ENCODE data around the gene ILRUN.
"Not testable (repeated sequence)": the region's sequence is repeated elsewhere in the genome, so short reads cannot be mapped to it uniquely, and the experiment has no call there.

The ILRUN gene

DNA sequence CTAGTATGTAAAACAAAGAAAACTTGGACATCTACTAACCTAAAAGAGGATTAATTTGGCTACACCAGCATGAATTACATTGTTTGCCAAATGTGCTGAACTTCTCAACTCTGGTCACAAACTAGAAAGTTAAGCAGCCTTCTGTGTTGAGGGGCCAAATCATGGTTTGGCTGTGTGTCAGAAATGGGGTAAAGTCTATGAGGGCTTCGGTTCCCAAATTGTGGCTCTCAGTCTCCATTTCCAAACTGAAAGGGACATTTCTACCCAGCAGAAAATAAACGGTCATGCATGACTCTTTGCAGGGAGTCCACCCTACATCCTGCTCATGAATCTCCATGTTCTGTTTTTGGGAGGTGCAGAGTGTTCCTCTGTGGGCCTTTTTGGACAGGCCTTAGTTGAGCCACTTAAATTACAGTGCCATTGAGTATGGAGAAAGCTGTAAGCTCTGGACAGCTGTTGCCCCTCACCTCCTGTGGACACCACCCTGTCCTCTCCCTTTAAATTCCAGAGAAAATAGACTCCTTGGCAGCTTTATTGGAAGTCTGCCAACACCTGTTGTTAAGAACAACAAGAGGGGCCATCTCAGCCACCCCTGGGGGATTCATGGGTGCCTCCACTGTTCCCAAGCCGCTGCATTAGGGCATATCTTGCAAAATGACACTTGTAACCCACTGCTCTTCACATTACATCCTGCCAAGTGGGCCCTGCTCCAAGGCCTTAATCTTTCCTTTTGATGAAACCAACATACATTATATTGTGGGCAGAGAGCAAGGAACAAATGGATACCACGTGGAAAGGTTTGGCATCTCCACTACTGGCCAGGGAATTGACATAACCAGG is 33.3 kb upstream of the ILRUN start:
- no peaks in the 10 kb centered on the region for H3K36me3 ChIP-seq (ENCODE audit: insufficient read depth, low read length)
- no peak for DNase-seq (ENCODE audit: low read depth, low spot score)
- no peak overlapping the region for H3K4me3 ChIP-seq
- H3K9ac ChIP-seq (ENCODE audit: insufficient read length): no peak overlapping the region
- TF ChIP-seq POLR2AphosphoS5 (IDR thresholded peaks at IDR 0.05; ENCODE audit: borderline replicate concordance, low read depth, low read length): no peak
- no peak for TF ChIP-seq FOXP2 (optimal IDR thresholded peaks at IDR 0.05; ENCODE audit: control extremely low read depth, extremely low read length, insufficient read depth)
- no peak for TF ChIP-seq EZH2 (IDR thresholded peaks at IDR 0.05)
- H3K9me3 ChIP-seq (ENCODE audit: low read depth, low read length): no peaks in the 10 kb centered on the region
- no peak overlapping the region for H3K27ac ChIP-seq

DNA sequence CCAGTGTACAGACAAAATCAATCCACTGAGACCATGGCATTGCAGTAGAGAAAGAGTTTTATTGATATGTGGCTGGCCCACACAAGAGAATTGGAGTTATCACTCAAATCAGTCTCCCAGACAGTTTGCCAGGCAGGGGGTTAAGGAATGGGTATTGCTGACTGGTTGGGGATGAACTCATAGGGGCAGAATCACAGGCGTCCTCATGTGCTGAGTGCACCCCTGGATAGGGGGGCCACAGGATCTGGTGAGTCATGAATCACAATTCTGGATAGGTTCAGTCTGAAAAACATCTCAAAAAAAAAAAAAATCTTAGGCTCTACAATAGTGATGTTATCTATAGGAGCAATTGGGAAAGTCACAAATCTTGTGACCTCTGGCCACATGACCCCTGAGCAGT is 29.5 kb upstream of the ILRUN start:
- H3K4me3 ChIP-seq: no peak overlapping the region
- no peaks in the 10 kb centered on the region for H3K9me3 ChIP-seq (ENCODE audit: low read depth, low read length)
- no peak for DNase-seq (ENCODE audit: low read depth, low spot score)
- H3K27ac ChIP-seq: no peak overlapping the region
- H3K36me3 ChIP-seq (ENCODE audit: insufficient read depth, low read length): no peaks in the 10 kb centered on the region
- TF ChIP-seq EZH2 (IDR thresholded peaks at IDR 0.05): no peak
- no peak for TF ChIP-seq FOXP2 (optimal IDR thresholded peaks at IDR 0.05; ENCODE audit: control extremely low read depth, extremely low read length, insufficient read depth)
- no peak overlapping the region for H3K9ac ChIP-seq (ENCODE audit: insufficient read length)

GRCh38 chr6:34723203-34723602 is 26.6 kb upstream of the ILRUN start:
- Histone ChIP-seq H3K4me3 (no peak overlapping the region), H3K36me3 (ENCODE audit: insufficient read depth, low read length) (no peaks in the 10 kb centered on the region), H3K9ac (ENCODE audit: insufficient read length) (no peak overlapping the region), H3K9me3 (ENCODE audit: low read depth, low read length) (no peaks in the 10 kb centered on the region), H3K27ac (no peak overlapping the region)
- TF ChIP-seq POLR2AphosphoS5 (IDR thresholded peaks at IDR 0.05; ENCODE audit: borderline replicate concordance, low read depth, low read length) (no peak), EZH2 (IDR thresholded peaks at IDR 0.05) (no peak), FOXP2 (optimal IDR thresholded peaks at IDR 0.05; ENCODE audit: control extremely low read depth, extremely low read length, insufficient read depth) (no peak)
- no peak for DNase-seq (ENCODE audit: low read depth, low spot score)

DNA sequence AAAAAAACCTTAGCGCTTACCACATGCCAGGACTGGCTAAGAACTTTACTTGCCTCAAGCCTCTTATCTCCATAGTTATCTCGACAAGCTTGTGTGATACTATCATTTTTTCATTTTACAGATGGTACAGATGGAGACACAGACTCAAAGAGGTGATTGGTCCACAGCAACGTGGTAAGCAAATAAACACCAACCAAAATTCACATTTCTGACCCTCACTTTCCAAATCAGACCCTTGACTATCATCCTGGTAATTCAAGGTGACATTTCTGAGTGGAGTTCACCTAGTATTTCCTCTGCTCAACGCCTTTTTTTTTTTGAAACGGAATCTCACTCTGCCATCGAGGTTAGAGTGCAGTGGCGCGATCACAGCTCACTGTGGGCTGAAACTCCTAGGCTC is 25.9 kb upstream of the ILRUN start:
- no peak for DNase-seq (ENCODE audit: low read depth, low spot score)
- TF ChIP-seq FOXP2 (optimal IDR thresholded peaks at IDR 0.05; ENCODE audit: control extremely low read depth, extremely low read length, insufficient read depth): no peak
- TF ChIP-seq POLR2AphosphoS5 (IDR thresholded peaks at IDR 0.05; ENCODE audit: borderline replicate concordance, low read depth, low read length): no peak
- TF ChIP-seq EZH2 (IDR thresholded peaks at IDR 0.05): no peak
- Histone ChIP-seq H3K27ac (no peak overlapping the region), H3K9ac (ENCODE audit: insufficient read length) (no peak overlapping the region), H3K4me3 (no peak overlapping the region), H3K9me3 (ENCODE audit: low read depth, low read length) (no peaks in the 10 kb centered on the region), H3K36me3 (ENCODE audit: insufficient read depth, low read length) (no peaks in the 10 kb centered on the region)

DNA sequence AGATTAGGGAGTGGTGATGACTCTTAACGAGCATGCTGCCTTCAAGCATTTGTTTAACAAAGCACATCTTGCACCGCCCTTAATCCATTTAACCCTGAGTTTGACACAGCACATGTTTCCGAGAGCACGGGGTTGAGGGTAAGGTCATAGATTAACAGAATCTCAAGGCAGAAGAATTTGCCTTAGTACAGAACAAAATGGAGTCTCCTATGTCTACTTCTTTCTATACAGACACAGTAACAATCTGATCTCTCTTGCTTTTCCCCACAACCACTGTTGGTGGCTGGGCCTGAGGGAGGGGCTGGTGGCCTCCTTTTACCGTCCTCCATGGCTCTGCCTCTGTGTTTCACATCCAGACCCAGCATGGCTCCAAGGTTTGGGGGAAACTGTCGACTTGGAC is 23.6 kb upstream of the ILRUN start:
- H3K4me3 ChIP-seq: not testable (repeated sequence)

DNA sequence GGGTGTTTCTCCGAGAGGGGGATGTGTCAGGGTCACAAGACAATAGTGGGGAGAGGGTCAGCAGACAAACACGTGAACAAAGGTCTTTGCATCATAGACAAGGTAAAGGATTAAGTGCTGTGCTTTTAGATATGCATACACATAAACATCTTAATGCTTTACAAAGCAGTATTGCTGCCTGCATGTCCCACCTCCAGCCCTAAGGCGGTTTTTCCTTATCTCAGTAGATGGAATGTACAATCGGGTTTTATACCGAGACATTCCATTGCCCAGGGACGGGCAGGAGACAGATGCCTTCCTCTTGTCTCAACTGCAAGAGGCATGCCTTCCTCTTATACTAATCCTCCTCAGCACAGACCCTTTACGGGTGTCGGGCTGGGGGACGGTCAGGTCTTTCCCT is 23.1 kb upstream of the ILRUN start:
- H3K36me3 ChIP-seq (ENCODE audit: insufficient read depth, low read length); H3K4me3 ChIP-seq; H3K27ac ChIP-seq; H3K9ac ChIP-seq (ENCODE audit: insufficient read length); H3K9me3 ChIP-seq (ENCODE audit: low read depth, low read length); DNase-seq (ENCODE audit: low read depth, low spot score): not testable (repeated sequence)

More for the DNA sequence above, 23.6 kb upstream of the ILRUN start:
- H3K9ac ChIP-seq (ENCODE audit: insufficient read length); H3K27ac ChIP-seq; H3K9me3 ChIP-seq (ENCODE audit: low read depth, low read length); DNase-seq (ENCODE audit: low read depth, low spot score); H3K36me3 ChIP-seq (ENCODE audit: insufficient read depth, low read length): not testable (repeated sequence)

- Histone ChIP-seq H3K27ac (no peak overlapping the region), H3K4me3 (no peak overlapping the region), H3K9ac (ENCODE audit: insufficient read length) (no peak overlapping the region), H3K9me3 (ENCODE audit: low read depth, low read length) (no peaks in the 10 kb centered on the region), H3K36me3 (ENCODE audit: insufficient read depth, low read length) (no peaks in the 10 kb centered on the region)
- TF ChIP-seq FOXP2 (optimal IDR thresholded peaks at IDR 0.05; ENCODE audit: control extremely low read depth, extremely low read length, insufficient read depth) (no peak), POLR2AphosphoS5 (IDR thresholded peaks at IDR 0.05; ENCODE audit: borderline replicate concordance, low read depth, low read length) (no peak), EZH2 (IDR thresholded peaks at IDR 0.05) (no peak)
- DNase-seq (ENCODE audit: low read depth, low spot score): no peak
These were observed 22.4 kb upstream of the ILRUN start for GRCh38 chr6:34718976-34719375.

- no peaks in the 10 kb centered on the region for H3K36me3 ChIP-seq (ENCODE audit: insufficient read depth, low read length)
- DNase-seq (ENCODE audit: low read depth, low spot score): no peak
- no peak overlapping the region for H3K27ac ChIP-seq
- TF ChIP-seq POLR2AphosphoS5 (IDR thresholded peaks at IDR 0.05; ENCODE audit: borderline replicate concordance, low read depth, low read length) (no peak), FOXP2 (optimal IDR thresholded peaks at IDR 0.05; ENCODE audit: control extremely low read depth, extremely low read length, insufficient read depth) (no peak)
- H3K9ac ChIP-seq (ENCODE audit: insufficient read length): no peak overlapping the region
- no peaks in the 10 kb centered on the region for H3K9me3 ChIP-seq (ENCODE audit: low read depth, low read length)
- H3K4me3 ChIP-seq: no peak overlapping the region
These were observed 20.9 kb upstream of the ILRUN start for GRCh38 chr6:34717466-34717865.

DNA sequence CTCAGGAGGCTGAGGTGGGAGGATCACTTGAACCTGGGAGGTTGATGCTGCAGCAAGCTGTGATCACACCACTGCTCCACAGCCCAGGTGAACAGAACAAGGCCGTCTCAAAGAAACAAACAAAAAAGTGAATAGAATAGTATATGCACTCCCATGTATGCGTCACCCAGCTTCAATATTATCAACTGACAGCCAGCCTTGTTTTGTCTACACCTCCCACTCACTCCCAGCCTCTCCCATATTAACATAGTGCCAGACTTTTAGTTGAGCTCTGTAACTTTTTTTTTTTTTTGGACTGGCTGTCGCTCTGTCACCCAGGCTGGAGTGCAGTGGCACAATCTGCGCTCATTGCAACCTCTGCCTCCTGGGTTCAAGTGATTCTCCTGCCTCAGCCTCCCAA is 18.1 kb upstream of the ILRUN start:
- no peak overlapping the region for H3K27ac ChIP-seq
- H3K36me3 ChIP-seq (ENCODE audit: insufficient read depth, low read length): no peaks in the 10 kb centered on the region
- no peak overlapping the region for H3K9ac ChIP-seq (ENCODE audit: insufficient read length)
- no peak for TF ChIP-seq POLR2AphosphoS5 (IDR thresholded peaks at IDR 0.05; ENCODE audit: borderline replicate concordance, low read depth, low read length)
- TF ChIP-seq FOXP2 (optimal IDR thresholded peaks at IDR 0.05; ENCODE audit: control extremely low read depth, extremely low read length, insufficient read depth): no peak
- no peak for TF ChIP-seq EZH2 (IDR thresholded peaks at IDR 0.05)
- no peak overlapping the region for H3K4me3 ChIP-seq
- no peaks in the 10 kb centered on the region for H3K9me3 ChIP-seq (ENCODE audit: low read depth, low read length)
- DNase-seq (ENCODE audit: low read depth, low spot score): no peak

- not testable (repeated sequence) for H3K9me3 ChIP-seq (ENCODE audit: low read depth, low read length); H3K9ac ChIP-seq (ENCODE audit: insufficient read length); H3K27ac ChIP-seq; H3K4me3 ChIP-seq; DNase-seq (ENCODE audit: low read depth, low spot score); H3K36me3 ChIP-seq (ENCODE audit: insufficient read depth, low read length)
These were observed 16.3 kb upstream of the ILRUN start for GRCh38 chr6:34712881-34713280.

All from SK-N-MC (cell line).